HepG2 (cell line): ENCODE results near the gene CBY1. TPM values are rescaled to one million over a fixed set of nuclear protein-coding genes. Genes with fewer than 3 reads are reported as not detected.

Source experiments
- GABPA ChIP-seq, 2 experiments: IDR thresholded peaks; 2 replicates each; pipeline ENCODE4 v1.6.1; 2011 to 2016; ENCODE audit warnings: low read depth in 2 of 2, low read length in 1 of 2, missing biosample characterization in 1 of 2, missing genetic modification characterization in 1 of 2
- KDM5A ChIP-seq: fragments of 200-600 bp; sonication (generic); IDR thresholded peaks from 2 replicates; pipeline ENCODE4 v1.7.0; 2018; ENCODE audit warnings: antibody characterized with exemption, mild to moderate bottlenecking, low read length, borderline replicate concordance
- REXO4 ChIP-seq: sonication (generic); formaldehyde crosslinking; IDR thresholded peaks from 2 replicates; pipeline ENCODE4 v1.8.0; 2022; ENCODE audit warnings: missing genetic modification reagents, mild to moderate bottlenecking, borderline replicate concordance
- SATB2 ChIP-seq: sonication (generic); formaldehyde crosslinking; IDR thresholded peaks from 2 replicates; pipeline ENCODE4 v1.5.0; 2020; ENCODE audit warnings: missing genetic modification reagents
- ZBTB38 ChIP-seq: sonication (generic); formaldehyde crosslinking; IDR thresholded peaks from 2 replicates; pipeline ENCODE4 v1.5.1; 2020; ENCODE audit warnings: mild to moderate bottlenecking, missing genetic modification reagents
- ZNF407 ChIP-seq: sonication (generic); formaldehyde crosslinking; IDR thresholded peaks from one replicate; pipeline ENCODE4 v1.5.1; 2020; ENCODE audit warnings: mild to moderate bottlenecking, missing genetic modification reagents; ENCODE audit errors: not compliant biosample characterization
- ZNF747 ChIP-seq: sonication (generic); formaldehyde crosslinking; IDR thresholded peaks from 2 replicates; pipeline ENCODE4 v1.8.1; 2023; ENCODE audit warnings: missing genetic modification reagents, mild to moderate bottlenecking, borderline replicate concordance
- ZNF800 ChIP-seq: sonication (generic); formaldehyde crosslinking; IDR thresholded peaks from 2 replicates; pipeline ENCODE4 v1.4.0; 2020; ENCODE audit warnings: missing genetic modification reagents
- polyA plus RNA-seq, 8 experiments: library from polyadenylated mRNA; depleted of rRNA in 3 of 8; stranded (reverse) in 7 of 8; unstranded in 1 of 8; fragments of >200 nt; fragmentation: Illumina TruSeq in 4 of 8; extraction: Trizol in 4 of 8; gene quantifications; 2 replicates each; pipeline versions ENCODE4 v1.2.1 to v1.2.3, GENCODE V29; 2011 to 2016; ENCODE audit warnings: low read depth in 4 of 8, missing spikeins in 1 of 8, mixed read lengths in 1 of 8; ENCODE audit not compliant: insufficient read depth in 1 of 8
- total RNA-seq, 5 experiments: library from RNA; depleted of rRNA; stranded (reverse); fragments of >200 nt; fragmentation: Illumina TruSeq; extraction: Trizol; gene quantifications; 2 replicates each; pipeline ENCODE4 v1.2.3, GENCODE V29; 2016; ENCODE audit warnings: low read depth in 1 of 5
- TF ChIP-seq, protein P1 (sequence below): sonication (generic); formaldehyde crosslinking; IDR thresholded peaks from 2 replicates; pipeline ENCODE4 v1.5.0; 2020; ENCODE audit warnings: missing genetic modification reagents
- TF ChIP-seq, protein P2 (sequence below): sonication (generic); formaldehyde crosslinking; IDR thresholded peaks from 2 replicates; pipeline ENCODE4 v1.4.0; 2020; ENCODE audit warnings: mild to moderate bottlenecking, missing genetic modification reagents

The CBY1 gene
- total and polyA plus RNA-seq, 2 of the 13 experiments (the other 11 are each of a cell fraction or from before 2014, with no cell fraction given): 19.7 to 20.3 TPM

DNA sequence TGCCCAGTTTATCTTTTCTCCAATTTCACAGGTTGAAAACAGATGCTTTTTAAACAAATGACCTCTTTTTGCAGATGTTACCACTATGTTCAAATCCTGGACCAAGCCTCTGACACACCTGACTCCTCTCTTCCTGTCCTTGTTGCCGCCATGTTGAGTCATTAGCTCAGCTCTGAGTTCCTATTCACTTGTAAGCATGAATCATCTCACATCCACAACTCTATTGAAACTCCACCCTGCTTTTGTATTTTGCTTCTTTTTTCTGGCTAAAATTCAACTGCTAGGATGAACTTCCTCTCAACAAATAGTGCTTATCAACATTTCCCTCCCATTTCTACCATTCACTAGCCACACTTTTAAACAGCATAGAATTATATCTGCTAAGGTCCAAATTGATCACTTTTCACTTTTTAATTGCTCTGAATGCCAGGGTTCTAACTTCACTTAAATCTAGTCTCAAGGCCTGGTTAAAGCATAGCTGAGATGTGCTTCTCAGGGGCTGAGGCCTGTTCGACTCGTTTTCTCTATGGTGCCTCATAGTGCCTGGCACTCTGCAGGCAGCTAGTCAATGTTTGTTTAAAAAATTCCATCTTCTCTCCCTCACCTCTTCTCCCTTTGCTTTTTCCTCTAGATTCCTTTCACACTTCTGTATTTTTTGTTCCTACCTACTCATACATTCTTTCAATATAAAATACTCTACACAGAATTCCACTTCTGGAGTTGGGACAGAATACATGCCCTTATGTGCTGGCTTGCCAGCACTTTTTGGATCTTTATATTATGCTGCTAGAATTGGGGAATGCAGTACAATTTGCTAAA lies 40.4 kb downstream of the CBY1 start (continued):
- TF ChIP-seq ZNF800 (CRISPR knock-in tag) (no peak), SATB2 (no peak), GABPA (IDR thresholded peaks at IDR 0.05; ENCODE audit: low read depth, low read length) (no peak), GABPA (CRISPR knock-in tag; IDR thresholded peaks at IDR 0.05; ENCODE audit: low read depth) (peak; percentile 9; the same call in 1 of the 2 replicates), ZNF747 (CRISPR knock-in tag) (no peak), ZBTB38 (no peak), KDM5A (no peak; the same call in 1 of the 2 replicates), ZNF407 (CRISPR knock-in tag) (no peak), REXO4 (no peak)
- TF ChIP-seq, protein P1, sequence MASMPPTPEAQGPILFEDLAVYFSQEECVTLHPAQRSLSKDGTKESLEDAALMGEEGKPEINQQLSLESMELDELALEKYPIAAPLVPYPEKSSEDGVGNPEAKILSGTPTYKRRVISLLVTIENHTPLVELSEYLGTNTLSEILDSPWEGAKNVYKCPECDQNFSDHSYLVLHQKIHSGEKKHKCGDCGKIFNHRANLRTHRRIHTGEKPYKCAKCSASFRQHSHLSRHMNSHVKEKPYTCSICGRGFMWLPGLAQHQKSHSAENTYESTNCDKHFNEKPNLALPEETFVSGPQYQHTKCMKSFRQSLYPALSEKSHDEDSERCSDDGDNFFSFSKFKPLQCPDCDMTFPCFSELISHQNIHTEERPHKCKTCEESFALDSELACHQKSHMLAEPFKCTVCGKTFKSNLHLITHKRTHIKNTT (CRISPR knock-in tag): no peak
- TF ChIP-seq, protein P2, sequence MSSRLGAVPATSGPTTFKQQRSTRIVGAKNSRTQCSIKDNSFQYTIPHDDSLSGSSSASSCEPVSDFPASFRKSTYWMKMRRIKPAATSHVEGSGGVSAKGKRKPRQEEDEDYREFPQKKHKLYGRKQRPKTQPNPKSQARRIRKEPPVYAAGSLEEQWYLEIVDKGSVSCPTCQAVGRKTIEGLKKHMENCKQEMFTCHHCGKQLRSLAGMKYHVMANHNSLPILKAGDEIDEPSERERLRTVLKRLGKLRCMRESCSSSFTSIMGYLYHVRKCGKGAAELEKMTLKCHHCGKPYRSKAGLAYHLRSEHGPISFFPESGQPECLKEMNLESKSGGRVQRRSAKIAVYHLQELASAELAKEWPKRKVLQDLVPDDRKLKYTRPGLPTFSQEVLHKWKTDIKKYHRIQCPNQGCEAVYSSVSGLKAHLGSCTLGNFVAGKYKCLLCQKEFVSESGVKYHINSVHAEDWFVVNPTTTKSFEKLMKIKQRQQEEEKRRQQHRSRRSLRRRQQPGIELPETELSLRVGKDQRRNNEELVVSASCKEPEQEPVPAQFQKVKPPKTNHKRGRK (CRISPR knock-in tag): no peak
